GM12865 (cell line): ENCODE results near the gene DMTF1.
"Not testable (repeated sequence)": the region's sequence is repeated elsewhere in the genome, so short reads cannot be mapped to it uniquely, and the experiment has no call there.

Source experiments
- DNase-seq: peaks from one replicate; pipeline ENCODE4 v3.0.0; 2010; ENCODE audit warnings: low read depth
- H3K4me3 ChIP-seq: 2 replicates; pipeline ENCODE4 v1.5.1; 2011; ENCODE audit warnings: mild to moderate bottlenecking, low read depth, low read length, control low read depth
- CTCF ChIP-seq: IDR thresholded peaks from 2 replicates; pipeline ENCODE4 v1.5.1; 2011; ENCODE audit warnings: low read length, control low read depth, low read depth, inconsistent platforms; ENCODE audit not compliant: insufficient read depth; ENCODE audit errors: missing control alignments

DMTF1 gene

GRCh38 chr7:87192784-87193487 lies 40.7 kb downstream of the DMTF1 start:
- H3K4me3 ChIP-seq, result no peak overlapping the region
- DNase-seq, result no peak
- TF ChIP-seq CTCF, result no peak

DNA sequence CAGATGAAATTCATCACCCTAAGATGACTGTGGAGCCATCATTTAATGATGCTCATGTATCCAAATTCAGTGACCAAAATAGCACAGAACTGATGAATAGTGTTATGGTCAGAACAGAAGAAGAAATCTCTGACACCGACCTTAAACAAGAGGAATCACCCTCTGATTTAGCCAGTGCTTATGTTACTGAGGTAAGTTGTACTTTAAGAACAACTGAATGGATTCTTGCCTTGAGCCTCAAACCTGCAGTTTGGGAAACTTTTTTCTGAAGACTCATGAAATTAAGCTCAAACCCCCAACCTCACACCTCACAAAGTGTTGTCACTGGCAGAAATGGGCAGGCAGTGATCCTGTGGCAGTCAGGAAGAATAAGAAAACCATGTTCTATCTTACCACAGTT lies 41.7 kb downstream of the DMTF1 start:
- TF ChIP-seq CTCF, result no peak
- no peak overlapping the region for H3K4me3 ChIP-seq
- no peak for DNase-seq

GRCh38 chr7:87199241-87199640 lies 47.0 kb downstream of the DMTF1 start:
- no peak for TF ChIP-seq CTCF
- no peak overlapping the region for H3K4me3 ChIP-seq
- no peak for DNase-seq

- no peak overlapping the region for H3K4me3 ChIP-seq
- DNase-seq, result no peak
- TF ChIP-seq CTCF, result no peak
These were observed 47.6 kb downstream of the DMTF1 start for GRCh38 chr7:87199700-87200450.

DNA sequence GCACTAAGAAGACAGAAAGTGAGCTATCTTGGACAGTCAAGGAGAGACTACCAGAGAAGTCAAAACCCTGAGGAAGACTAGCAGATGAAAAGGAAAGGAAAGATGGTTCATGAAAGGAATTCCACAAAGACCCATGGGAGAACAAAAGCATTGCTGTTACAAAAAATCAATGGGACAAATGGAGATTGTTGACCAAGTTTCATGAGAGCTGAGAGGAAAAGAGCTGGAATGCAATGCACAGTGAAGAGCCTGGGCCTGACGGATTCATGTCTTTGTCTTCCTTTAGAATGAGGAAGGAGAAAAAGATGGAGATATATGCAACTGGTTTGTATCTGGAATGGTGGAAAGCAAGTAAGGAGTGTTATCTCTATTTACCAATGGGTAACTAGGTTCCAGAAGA lies 50.0 kb downstream of the DMTF1 start:
- no peak for DNase-seq
- TF ChIP-seq CTCF, result no peak

GRCh38 chr7:87202705-87203104 lies 50.5 kb downstream of the DMTF1 start:
- DNase-seq, result no peak
- no peak overlapping the region for H3K4me3 ChIP-seq
- no peak for TF ChIP-seq CTCF

More for the DNA sequence above, 50.0 kb downstream of the DMTF1 start:
- no peak overlapping the region for H3K4me3 ChIP-seq

DNA sequence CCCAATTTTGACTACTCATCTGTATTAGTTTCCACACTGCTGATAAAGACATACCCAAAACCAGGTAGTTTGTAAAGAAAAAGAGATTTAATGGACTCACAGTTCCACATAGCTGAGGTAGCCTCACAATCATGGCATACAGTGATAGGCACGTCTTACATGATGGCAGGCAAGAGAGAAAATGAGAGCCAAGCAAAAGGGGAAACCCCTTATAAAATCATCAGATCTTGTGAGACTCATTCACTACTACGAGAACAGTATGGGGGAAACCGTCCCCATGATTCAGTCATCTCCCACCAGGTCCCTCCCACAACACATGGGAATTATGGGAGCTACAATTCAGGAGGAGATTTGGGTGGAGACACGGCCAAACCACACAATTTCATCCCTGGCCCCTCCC lies 51.7 kb downstream of the DMTF1 start:
- not testable (repeated sequence) for DNase-seq, H3K4me3 ChIP-seq
